ENCODE results near the gene IL10. TPM values are rescaled to one million over a fixed set of nuclear protein-coding genes. Genes with fewer than 3 reads are reported as not detected.

The IL10 gene
- total RNA-seq, 1 donor from 2014 or later, result not detected

DNA sequence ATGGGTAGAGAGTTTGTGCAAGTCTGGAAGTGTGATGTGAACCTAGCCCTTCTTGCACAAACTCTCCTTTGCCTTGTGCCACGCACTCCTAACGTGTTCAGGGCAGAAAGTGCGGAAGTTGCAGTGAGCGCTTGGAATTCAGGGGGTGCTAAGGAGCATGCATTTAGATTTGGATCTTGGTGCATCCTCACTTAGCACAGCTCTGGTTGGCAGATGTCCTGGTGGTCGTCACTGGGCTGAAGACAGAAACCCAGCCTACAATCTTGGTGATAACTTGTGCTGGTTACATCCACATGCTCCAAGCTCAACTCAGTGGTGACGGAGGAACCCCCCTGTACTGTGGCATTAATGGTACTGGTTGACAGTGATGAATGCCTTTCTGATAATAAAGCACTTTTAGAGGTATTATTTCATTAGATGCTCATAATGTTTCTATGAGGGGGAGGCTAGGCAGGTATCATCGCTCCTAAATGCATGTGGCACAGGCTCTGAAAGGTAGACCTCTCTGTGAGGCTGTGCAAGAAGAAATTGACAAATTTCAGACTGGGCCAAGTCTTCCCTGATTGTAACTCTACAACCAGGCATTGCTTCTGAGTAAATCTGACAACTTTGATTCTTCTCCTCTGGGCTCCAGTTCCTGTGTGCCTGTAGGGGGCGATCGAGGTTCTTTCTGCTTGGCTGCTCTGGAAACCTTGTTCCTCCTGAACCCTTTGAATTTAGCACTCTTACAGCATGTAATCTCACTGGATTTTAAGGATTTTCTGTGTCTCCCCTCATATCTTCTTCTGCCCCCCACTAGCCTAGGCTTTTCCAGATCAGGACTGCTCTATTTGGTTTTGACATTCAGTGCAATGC is 47.0 kb downstream of the IL10 start:
- TF ChIP-seq, protein P1, sequence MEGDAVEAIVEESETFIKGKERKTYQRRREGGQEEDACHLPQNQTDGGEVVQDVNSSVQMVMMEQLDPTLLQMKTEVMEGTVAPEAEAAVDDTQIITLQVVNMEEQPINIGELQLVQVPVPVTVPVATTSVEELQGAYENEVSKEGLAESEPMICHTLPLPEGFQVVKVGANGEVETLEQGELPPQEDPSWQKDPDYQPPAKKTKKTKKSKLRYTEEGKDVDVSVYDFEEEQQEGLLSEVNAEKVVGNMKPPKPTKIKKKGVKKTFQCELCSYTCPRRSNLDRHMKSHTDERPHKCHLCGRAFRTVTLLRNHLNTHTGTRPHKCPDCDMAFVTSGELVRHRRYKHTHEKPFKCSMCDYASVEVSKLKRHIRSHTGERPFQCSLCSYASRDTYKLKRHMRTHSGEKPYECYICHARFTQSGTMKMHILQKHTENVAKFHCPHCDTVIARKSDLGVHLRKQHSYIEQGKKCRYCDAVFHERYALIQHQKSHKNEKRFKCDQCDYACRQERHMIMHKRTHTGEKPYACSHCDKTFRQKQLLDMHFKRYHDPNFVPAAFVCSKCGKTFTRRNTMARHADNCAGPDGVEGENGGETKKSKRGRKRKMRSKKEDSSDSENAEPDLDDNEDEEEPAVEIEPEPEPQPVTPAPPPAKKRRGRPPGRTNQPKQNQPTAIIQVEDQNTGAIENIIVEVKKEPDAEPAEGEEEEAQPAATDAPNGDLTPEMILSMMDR (IDR thresholded peaks at IDR 0.05), result peak; percentile 65
- Mint-ChIP-seq H3K9me3 (ENCODE audit: low read depth) (no peaks in the 10 kb centered on the region), H3K4me3 (ENCODE audit: unreplicated experiment) (no peak overlapping the region), H3K36me3 (ENCODE audit: low read depth) (peaks cover 2% of the 10 kb centered on the region), H3K27me3 (ENCODE audit: low read depth) (no peaks in the 10 kb centered on the region), H3K27ac (ENCODE audit: unreplicated experiment) (no peak overlapping the region), H3K4me1 (ENCODE audit: low read depth) (peaks cover 30% of the 10 kb centered on the region)
- DNase-seq (ENCODE audit: low spot score), result no peak

DNA sequence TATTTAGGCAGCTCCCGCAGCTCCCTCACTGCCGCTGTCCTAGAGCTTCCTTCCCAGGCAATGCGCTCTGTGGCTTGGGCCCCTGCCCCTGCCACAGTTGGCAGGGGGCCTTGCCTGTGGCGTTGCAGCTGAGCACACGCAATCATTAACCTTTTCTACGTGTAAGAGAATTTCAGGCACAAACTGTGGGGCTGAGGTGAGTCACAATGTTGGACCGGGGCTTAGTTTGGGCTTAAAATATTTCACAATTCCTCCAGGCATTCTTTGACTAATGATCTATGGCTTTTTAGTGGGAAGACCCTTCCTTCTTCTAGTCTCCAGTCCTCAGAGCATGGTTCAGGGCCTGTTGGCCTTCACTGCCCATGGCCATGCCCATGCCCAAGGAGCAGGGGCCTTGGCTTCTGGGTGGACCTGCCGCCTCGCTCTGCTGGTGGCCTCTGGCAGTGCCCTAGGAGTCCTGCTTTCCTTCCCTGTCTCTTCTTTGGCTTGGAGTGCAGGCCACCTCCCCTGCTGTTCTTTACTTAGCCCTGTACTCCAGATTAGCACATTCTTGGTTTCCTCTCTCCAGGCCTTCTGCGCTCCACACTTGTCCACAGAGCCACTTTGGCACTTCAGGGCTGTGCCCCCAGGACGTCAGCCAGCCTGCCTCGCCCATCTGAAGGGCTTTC is 48.4 kb downstream of the IL10 start:
- no peaks in the 10 kb centered on the region for H3K36me3 Mint-ChIP-seq (ENCODE audit: low read depth)
- H3K9me3 Mint-ChIP-seq (ENCODE audit: low read depth), result no peaks in the 10 kb centered on the region
- H3K27me3 Mint-ChIP-seq (ENCODE audit: low read depth), result no peaks in the 10 kb centered on the region
- peak overlapping the region; percentile 91 for H3K27ac Mint-ChIP-seq (ENCODE audit: unreplicated experiment)
- H3K4me3 Mint-ChIP-seq (ENCODE audit: unreplicated experiment), result no peak overlapping the region
- TF ChIP-seq, protein P1 (IDR thresholded peaks at IDR 0.05), result no peak
- peaks cover 30% of the 10 kb centered on the region for H3K4me1 Mint-ChIP-seq (ENCODE audit: low read depth)
- DNase-seq (ENCODE audit: low spot score), result no peak

DNA sequence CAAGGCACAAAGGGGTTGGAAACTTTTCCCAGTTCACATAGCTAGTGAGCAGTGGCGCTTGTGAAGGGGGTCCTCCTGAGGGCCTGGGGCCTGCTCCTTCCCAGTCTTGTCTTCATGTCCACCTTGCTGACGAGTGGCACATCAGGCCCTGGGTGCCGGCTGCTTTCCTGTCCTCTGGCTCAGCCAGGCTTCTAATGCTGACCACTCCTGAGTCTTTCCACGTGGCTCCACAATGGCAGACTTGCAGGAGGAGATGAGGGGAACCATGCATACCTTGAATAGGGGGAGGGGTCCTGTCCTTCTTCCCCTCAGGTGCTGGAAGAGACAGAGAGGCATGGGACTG is 48.9 kb downstream of the IL10 start:
- no peaks in the 10 kb centered on the region for H3K9me3 Mint-ChIP-seq (ENCODE audit: low read depth)
- H3K36me3 Mint-ChIP-seq (ENCODE audit: low read depth), result no peaks in the 10 kb centered on the region
- H3K27ac Mint-ChIP-seq (ENCODE audit: unreplicated experiment), result peak overlapping the region; percentile 91
- peaks cover 30% of the 10 kb centered on the region for H3K4me1 Mint-ChIP-seq (ENCODE audit: low read depth)
- H3K27me3 Mint-ChIP-seq (ENCODE audit: low read depth), result no peaks in the 10 kb centered on the region
- H3K4me3 Mint-ChIP-seq (ENCODE audit: unreplicated experiment), result no peak overlapping the region
- TF ChIP-seq, protein P1 (IDR thresholded peaks at IDR 0.05), result no peak
- no peak for DNase-seq (ENCODE audit: low spot score)

DNA sequence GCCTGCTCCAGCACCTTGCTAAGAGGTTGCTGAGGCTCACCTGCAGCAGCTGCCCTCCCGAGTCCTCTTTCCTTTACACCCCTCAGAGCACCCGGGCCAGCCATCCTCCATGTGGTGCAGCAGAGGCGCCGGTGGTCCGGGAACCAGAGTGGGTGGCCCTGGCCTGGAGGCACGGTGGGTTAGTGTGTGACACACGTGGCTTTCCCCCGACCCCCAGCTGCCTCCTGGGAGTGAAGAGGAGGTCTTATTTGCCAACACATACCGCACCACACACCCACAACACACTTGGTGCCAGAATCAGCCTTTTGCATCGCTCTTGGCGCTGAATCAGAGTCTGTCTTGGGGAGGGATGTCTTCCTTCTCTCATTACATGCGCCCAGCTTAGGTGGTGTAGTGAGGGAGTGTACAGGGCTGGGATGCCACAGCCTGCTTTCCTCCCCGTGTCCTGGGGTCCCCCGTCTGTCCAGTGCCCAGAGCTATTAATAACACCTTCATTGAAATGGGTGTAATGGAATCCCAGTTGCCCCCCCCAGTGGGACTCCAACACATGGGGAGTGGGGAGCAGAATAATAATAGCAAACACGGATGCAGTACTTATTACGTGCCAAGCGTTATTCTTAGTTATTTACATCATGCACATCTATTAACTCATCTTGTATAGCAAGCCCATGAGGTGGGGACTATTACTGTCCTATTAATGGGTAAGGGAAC is 49.4 kb downstream of the IL10 start:
- Mint-ChIP-seq H3K4me3 (ENCODE audit: unreplicated experiment) (no peak overlapping the region), H3K4me1 (ENCODE audit: low read depth) (peaks cover 30% of the 10 kb centered on the region), H3K27me3 (ENCODE audit: low read depth) (no peaks in the 10 kb centered on the region), H3K9me3 (ENCODE audit: low read depth) (no peaks in the 10 kb centered on the region), H3K36me3 (ENCODE audit: low read depth) (no peaks in the 10 kb centered on the region), H3K27ac (ENCODE audit: unreplicated experiment) (no peak overlapping the region)
- DNase-seq (ENCODE audit: low spot score), result no peak
- TF ChIP-seq, protein P1 (IDR thresholded peaks at IDR 0.05), result no peak

DNA sequence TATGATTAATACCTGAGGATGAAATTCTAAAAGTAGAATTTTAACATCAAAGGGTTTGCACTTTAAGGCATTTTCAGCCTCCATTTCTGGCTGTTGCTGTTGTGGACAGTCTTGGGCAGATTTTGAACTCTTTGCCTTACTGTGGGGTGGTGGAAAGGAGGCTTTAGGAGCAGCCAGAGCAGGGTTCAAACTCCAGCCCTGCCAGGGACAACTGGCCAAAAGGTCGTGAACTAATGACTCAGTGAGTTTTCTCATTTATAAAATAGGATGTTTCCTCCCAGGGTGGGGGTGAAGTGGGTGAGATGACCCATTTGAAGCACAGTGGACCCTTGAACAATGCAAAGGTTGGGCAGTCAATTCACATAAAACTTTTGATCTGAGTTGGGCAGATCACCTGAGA is 50.8 kb downstream of the IL10 start:
- H3K4me3 Mint-ChIP-seq (ENCODE audit: unreplicated experiment), result no peak overlapping the region
- DNase-seq (ENCODE audit: low spot score), result no peak
- peaks cover 39% of the 10 kb centered on the region for H3K4me1 Mint-ChIP-seq (ENCODE audit: low read depth)
- no peaks in the 10 kb centered on the region for H3K9me3 Mint-ChIP-seq (ENCODE audit: low read depth)
- H3K27me3 Mint-ChIP-seq (ENCODE audit: low read depth), result no peaks in the 10 kb centered on the region
- TF ChIP-seq, protein P1 (IDR thresholded peaks at IDR 0.05), result no peak
- H3K27ac Mint-ChIP-seq (ENCODE audit: unreplicated experiment), result no peak overlapping the region
- no peaks in the 10 kb centered on the region for H3K36me3 Mint-ChIP-seq (ENCODE audit: low read depth)

Data from chondrocyte (in vitro differentiated cells).